ENCODE measurements around the gene PCED1A.

Gene PCED1A

GRCh38 chr20:2840138-2840966 is at the start of gene PCED1A, which contains the start of gene VPS16:
TSS of gene PCED1A (minus strand) at chr20:2840655. CDS start at chr20:2839912, 743 bp downstream.
TSS of gene VPS16 (plus strand) at chr20:2840745. CDS start at chr20:2840775, 30 bp downstream.
- no peak for FAIRE-seq

- no peak for FAIRE-seq
Measured at GRCh38 chr20:2889797-2890196, 49.3 kb upstream of the PCED1A start.

GRCh38 chr20:2889209-2889608 is 48.8 kb upstream of the PCED1A start:
- FAIRE-seq = no peak

GRCh38 chr20:2888224-2888955 is 47.9 kb upstream of the PCED1A start:
- FAIRE-seq = no peak

- FAIRE-seq = no peak
Measured at GRCh38 chr20:2887715-2888114, 47.3 kb upstream of the PCED1A start.

GRCh38 chr20:2883726-2884637 is 43.5 kb upstream of the PCED1A start:
- no peak for FAIRE-seq

GRCh38 chr20:2880650-2881049 is 40.2 kb upstream of the PCED1A start:
- FAIRE-seq = no peak

GRCh38 chr20:2879146-2879545 is 38.7 kb upstream of the PCED1A start:
- FAIRE-seq = no peak

- FAIRE-seq = no peak
Measured at GRCh38 chr20:2878515-2878914, 38.1 kb upstream of the PCED1A start.

GRCh38 chr20:2875690-2876203 is 35.3 kb upstream of the PCED1A start:
- no peak for FAIRE-seq

- FAIRE-seq = no peak
Measured at GRCh38 chr20:2874456-2874855, 34.0 kb upstream of the PCED1A start.

GRCh38 chr20:2873747-2874041 is 33.2 kb upstream of the PCED1A start:
- no peak for FAIRE-seq

- FAIRE-seq = no peak
Measured at GRCh38 chr20:2873010-2873746, 32.7 kb upstream of the PCED1A start, which contains the start of gene PTPRA. TSS of gene PTPRA (plus strand) at chr20:2873481. CDS start at chr20:2964278, 90,797 bp downstream.

- no peak for FAIRE-seq
Measured at GRCh38 chr20:2872459-2873009, 32.1 kb upstream of the PCED1A start.

GRCh38 chr20:2871661-2872458 is 31.4 kb upstream of the PCED1A start:
- no peak for FAIRE-seq

GRCh38 chr20:2871111-2871465 is 30.6 kb upstream of the PCED1A start:
- no peak for FAIRE-seq

- no peak for FAIRE-seq
Measured at GRCh38 chr20:2869381-2869780, 28.9 kb upstream of the PCED1A start.

GRCh38 chr20:2867081-2867864 is 26.8 kb upstream of the PCED1A start:
- no peak for FAIRE-seq

GRCh38 chr20:2866236-2866635 is 25.8 kb upstream of the PCED1A start:
- FAIRE-seq = no peak

GRCh38 chr20:2865630-2866029 is 25.2 kb upstream of the PCED1A start:
- no peak for FAIRE-seq

Data from islet of Langerhans (tissue), 1 donor.